Hypothalamus (tissue), 51 donors: ENCODE data around the gene EHD3.
A peak's percentile ranks its signal among the peaks of the same experiment; 100 is the strongest.
"Not testable (repeated sequence)": the region's sequence is repeated elsewhere in the genome, so short reads cannot be mapped to it uniquely, and the experiment has no call there.

ENCODE experiments used
- DNase-seq, 51 donors: peaks; one replicate each; lab custom pipeline; 2025; lab: John Stamatoyannopoulos, UW

The EHD3 gene

DNA sequence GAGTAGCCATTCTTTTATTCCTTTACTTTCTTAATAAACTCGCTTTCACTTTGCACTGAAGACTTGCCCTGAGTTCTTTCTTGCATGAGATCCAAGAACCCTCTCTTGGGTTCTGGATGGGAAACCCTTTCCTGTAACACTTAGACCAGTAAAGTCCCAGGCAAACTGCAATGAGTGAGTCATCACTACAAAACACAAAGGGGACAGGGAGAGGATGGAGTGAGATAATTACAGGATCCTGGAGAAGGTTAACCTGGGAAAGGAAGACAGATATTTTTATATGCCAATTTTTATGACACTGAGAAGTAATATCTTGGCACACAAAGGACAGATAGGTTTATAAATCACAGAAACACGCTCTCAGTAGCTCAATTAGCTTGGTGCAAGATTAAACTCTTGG is 48.7 kb downstream of the EHD3 start:
- no peak for DNase-seq

DNA sequence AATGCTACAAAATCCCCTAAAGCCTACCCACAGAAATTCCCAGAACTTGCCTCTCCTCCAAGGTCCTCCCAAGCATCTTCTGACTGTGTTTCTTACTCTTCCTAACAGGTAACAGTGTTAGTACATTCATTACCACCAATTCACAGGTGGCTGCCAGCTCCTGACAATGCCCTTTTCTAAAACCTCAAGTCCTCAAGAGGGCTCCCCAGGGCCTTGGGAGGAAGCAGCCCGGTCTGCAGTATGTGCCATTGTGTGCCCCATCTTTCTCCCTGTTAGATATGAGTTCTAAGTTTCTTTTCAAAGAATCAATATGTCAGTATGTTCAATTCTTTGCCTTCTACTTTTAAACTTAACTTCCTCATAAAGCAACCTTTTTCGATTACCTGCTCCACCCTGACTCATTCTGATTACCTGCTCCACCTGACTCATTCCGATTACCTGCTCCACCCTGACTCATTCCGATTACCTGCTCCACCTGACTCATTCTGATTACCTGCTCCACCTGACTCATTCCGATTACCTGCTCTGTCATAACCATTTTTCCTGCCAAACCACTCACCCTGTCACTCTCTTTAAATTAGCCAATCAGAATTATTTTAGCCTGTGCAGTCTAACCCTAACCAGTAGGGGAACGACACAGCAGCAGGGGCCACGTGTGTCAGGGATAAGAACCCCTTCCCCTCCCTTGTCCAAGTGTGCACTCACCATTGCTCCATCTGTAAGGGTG is 49.4 kb downstream of the EHD3 start:
- DNase-seq, result not testable (repeated sequence)

DNA sequence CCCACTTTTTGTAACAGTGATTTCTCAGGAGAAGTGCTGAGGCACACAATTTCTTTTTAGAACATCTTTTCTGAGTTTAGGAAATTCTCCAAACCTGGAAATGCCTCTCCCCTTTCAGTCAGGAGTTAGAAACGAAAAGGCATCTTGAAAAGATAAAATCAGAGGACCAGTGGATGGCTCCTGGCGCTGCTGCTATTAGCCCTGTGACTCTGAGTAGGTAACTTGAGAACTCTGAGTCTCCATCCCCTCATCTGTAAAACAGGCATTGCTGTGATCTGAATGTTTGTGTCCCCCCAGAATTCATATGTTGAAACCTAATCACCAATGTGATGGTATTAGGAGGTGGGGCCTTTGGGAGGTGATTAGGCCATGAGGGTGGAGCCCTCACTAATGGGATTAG is 50.2 kb downstream of the EHD3 start:
- DNase-seq, result no peak

DNA sequence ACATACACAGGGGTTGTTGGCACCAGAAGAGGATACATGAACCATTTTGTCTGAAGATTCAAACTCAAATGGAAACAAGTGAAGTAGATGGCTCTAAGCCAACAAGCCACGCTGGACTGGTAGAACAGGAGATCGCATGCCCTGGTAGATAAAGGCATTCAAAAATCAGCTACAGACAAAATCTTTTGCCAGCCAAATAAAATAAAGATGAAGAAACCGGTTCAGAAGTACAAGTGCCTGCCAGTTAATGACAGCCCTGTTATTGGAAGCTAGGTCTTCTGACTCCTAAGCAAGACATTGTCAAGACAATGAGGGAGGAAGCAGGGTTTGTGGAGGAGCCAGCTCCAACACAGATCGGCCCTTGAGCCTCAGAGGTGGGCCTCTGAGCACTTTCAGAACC is 52.3 kb downstream of the EHD3 start:
- DNase-seq, result no peak

DNA sequence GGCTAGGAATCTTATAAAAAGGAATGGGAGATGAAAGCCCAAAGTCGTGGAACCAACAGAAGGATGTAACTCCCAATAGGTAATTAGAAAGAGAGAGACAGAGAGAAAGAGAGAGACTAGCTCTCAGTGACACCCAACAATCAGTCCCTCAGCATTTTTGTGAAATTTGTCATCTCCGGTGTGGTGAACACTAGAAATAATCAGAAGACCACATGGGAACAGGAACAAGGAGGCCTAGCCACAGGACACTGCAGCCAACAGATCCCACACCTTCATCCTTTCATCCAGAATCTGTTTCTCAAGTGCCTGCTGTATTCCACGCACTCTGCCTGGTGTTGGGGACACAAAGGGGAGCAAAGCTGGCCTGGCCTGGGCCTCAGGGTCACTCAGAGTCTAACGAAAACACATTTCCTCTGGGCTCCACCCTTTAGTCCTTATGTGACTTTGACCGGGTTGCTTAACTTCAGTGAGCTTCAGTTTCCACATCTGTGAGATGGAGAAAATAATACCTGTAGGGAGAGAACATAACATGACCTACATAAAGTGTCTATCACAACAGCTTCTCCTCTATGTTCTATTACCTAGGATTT is 53.1 kb downstream of the EHD3 start:
- DNase-seq, result no peak

DNA sequence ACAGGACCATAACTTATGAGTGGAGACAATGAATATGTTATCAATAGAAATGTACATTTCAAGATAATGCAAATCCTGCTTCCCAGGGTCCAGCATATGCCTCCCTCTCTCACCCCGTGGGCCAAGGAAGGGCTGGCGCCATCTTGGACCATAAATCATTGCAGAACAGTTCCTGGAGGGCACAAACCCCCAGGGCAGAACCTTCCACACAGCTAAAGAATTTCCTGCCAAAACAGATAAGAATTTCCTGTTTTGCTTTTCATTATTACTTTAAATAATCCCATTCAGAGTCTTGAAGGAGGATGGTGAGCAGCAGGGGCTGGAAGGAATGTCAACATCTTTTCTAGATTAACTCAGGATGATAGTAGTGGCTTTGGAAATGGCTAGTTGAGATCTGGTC is 53.7 kb downstream of the EHD3 start:
- no peak for DNase-seq

DNA sequence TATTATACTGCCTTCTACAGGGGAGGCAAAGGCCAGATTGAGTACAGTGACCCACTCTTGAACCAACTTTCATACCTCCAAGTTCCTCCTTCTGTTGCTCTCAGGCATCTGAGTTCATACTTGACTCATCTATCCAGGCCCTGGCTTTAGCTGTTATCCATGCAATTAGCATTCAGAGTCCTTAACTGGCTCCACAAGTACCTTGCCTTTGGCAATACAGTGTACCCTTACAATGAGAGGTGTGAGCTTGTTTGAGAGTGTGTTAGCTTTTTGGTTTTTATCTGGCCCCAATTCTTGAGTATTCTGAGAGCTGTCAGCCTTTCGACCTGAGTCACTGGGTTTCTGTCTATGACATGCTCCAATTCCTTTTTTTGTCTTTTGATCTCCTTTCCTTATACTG is 60.2 kb downstream of the EHD3 start:
- DNase-seq, result no peak

DNA sequence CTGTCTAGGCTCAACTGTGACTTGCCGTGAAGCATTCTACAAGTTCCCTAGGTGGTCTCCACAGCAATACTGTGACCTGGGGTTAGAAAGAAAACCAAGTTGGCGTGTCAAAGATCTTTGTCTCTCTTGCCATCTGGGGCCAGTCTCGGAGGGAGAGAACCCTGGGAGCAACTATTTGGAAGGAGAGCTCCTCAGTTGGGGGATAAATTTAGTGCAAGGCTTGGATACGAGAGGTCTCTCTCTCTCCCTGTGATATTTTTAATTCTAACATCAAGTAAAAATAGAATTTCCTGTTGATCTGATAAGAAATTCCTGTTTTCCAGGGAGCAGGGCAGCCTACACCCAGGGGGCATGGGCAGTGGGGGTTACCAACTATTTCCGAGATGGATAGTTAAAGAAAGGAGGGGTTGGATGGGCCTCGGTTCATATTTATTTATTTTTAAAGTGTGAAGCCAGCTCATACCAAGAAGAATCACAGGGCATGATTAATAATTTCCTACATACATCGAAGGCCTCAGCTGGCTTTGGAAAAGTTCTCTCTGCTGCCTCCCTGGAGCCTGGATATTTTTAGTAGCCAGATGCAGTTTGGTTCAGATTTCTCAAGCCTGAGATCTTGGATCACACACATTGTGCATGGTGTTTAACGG is 62.8 kb downstream of the EHD3 start:
- no peak for DNase-seq

DNA sequence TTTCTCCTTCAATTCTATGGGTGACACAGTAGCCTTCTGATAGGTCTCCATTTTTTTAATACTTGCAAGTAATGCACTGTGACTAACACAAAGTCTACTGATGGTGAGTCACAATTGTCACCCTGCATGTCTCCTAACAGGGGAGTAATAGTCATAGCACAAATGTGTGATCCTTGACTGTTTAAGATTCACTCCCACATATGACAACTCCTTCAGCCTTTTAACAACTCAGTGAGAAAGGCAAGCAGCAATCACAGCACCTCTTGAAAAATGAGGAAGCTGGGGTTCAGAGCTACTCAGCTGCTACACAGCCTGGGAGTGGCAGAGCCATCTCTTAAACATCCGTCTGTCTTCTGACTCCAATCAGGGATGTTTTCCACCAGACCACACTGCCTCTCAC is 63.8 kb downstream of the EHD3 start:
- peak in 2 of 51 donors; percentile 24 to 29 for DNase-seq

DNA sequence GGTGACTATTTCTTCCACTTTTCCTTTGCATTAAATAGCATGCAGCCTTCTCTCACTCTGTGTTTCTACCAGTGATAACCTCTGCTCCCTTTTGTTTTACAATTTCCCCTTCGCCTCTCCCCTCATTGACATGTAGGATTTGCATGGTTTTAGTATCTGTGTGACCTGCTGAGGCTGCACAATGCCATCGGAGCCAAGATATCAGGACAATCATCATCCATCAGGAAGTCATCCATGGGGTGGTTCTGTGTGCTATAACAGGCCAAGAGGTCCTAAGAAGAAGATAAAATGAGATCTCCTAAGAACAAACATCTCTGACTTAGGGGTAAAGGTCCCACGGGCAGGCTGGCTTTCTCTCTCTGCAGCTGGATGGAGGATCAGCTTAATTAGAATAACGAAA is 65.6 kb downstream of the EHD3 start:
- DNase-seq, result no peak

DNA sequence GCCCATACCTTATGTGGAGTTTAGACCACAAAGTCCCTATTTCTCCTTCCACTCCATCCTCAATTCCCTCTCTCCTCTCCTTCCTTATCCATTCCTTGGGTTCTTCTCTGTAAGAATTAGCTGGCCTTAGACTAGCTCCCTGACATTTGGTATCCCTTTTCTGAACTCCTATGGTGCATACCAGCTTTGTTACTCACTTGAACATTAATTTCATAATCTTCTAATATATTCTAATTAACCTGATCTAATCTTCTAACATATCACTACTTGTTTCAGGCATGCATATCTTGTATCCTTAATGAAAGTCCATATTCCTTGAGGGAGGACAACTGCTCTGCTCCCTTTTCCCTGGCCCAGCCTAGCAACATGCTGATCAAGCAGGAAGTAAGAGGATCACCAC is 66.4 kb downstream of the EHD3 start:
- DNase-seq, result no peak

DNA sequence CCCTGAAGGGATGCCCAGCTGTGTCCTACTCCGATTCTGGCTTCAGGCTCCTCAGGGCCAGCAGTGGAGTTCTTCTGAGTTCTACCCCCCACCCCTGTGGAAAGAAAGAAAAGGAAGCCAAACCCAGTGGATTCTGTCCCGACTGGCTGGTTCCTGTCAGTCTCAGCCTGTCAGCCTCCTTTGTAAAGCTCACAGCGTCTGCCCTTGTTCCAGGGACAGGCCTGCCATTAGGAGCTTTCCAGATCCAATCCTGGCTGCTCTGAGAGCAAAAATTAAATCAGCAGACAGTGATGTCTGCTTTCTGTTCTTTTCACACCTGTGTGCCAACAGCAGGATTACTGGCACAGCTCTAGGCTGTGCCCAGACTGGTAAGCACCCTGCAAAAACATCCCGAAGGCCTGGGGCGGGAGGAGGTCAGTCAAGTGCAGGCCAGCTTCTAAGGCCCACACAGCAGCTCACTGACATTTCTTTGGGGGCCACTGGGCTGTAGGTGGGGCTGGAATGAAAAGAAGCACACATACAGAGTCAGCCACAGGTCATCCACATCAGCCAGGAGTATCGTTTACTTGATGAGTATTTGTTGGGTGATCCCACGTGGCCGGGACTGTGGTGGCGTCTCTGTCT is 69.1 kb downstream of the EHD3 start:
- DNase-seq, result peak in 11 of 51 donors; percentile 4 to 57 (median 8)

DNA sequence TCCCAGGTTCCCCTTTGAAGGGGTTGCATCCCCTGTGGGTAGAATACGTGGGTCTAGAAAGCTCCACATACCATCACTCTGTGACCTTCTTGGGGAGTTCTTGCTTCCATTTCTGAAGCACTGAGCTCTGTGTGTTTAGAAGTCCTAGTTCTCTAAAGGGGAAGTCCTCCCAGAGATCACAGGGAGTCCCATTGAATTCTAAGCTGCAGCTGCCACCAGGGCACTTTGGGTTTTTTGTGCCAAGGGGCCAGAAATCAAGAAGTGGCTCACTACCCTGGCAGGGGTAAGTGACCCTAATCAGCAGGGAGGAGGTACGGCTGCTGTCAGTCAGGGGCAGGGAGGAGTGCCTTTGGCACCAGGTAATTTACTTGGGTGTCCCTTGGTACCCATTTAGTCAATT is 70.9 kb downstream of the EHD3 start:
- DNase-seq, result no peak

DNA sequence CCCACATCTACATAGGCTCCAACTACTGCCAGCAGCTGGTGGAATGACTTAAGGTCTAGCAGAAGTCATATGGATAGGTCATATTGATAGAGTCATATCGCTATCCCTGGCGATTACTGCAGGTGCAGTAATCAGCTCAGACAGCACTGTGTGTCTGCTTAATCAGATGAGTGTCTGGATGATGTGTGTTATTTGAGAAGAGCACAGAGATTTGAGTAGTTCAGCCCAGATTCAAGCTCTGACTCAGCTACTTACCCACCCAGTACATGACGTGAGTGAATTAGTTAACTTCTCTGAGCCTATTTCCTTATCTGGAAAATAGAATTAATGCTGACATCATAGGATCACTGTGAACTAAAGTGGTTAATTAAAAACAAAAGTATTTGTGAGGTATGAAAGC is 78.9 kb downstream of the EHD3 start:
- no peak for DNase-seq

DNA sequence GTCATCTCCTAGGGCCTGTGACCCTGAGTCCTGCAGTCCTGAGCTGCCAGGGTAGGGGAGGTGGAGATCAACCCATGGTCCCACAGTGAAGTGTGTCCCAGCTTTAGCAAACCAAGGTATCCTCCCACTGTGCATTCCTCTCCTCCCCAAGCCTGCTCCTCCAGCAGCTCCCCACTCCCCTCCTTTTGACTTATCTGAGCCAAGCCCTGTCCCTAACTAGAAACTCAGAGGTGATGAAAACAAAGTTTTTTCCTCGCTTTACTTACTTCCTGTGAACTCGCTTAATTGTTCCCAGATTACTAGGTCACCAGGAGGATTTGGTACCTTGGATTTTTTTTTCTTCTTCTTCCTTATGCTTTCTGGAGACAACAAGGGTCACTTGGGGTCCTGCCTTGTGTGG is 80.8 kb downstream of the EHD3 start:
- DNase-seq, result no peak

DNA sequence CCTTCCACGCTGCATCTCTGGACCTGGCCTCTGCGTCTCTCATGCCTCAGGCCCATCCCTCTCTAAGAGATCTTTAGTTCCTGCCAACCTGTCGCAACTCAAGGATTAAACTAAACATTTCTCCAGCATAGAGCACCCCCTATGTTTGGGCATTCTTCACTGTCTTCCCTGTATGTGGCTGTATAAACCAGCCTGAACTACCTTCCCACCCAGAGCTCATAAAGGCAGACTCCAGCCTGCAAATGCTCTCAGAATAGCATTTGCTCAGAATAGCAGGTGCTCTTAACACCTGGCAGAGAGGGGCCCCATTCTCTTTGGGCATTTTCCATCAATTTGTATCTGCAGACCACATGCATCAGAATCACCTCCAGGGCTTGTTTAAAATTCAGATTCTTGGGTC is 83.4 kb downstream of the EHD3 start:
- no peak for DNase-seq

DNA sequence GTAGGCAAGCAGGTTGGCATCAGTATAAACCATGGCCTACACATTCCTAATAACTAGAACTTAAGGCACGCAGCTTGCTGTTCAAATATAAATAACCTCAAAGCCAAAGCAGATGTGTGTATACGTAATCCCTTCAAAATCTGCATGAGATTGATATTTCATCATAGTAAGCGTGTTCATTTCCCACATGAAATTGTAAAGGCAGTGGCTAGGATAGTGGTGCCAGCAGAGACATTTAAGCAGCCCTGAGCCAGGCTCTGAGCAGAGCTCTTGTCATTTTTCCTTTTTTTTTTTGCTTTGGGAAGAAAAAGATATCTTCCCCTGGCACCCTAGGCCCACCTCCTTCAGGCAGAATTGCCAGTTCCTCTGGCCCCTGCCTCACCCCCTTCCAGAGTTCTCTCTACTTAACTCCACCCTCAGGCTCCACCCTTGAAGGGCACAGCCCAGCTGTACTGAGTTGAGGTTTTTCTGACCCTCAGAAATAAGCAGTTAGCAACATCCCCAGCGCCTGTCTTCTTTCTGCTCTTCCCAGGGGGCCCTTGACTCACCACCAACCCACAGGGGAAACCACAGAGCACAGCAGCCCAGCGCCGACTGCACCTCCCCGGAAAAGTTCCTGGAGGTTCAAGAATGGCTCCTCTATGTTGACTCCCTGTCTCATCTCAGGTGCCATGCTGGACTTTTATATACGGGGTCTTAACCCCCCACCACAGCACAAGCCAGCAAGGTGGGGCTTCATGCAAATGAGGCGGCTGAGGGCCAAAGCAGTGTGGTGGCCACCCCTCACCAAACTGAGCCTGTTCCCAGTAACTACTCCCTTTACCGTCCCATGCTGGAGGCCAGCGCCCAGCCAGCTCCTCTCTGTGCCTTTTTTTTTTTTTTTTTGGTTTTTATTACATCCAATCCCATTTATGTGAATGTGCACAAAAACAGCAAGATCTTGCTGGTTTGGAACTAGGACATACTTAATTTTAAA is 84.7 kb downstream of the EHD3 start:
- no peak for DNase-seq
